ENCODE data around the gene SH3BP2. TPM values are rescaled to one million over a fixed set of nuclear protein-coding genes. Genes with fewer than 3 reads are reported as not detected.

Gene SH3BP2
- total and polyA plus RNA-seq, 10 donors = 42.0 to 295 (median 237) TPM

- H3K36me3 ChIP-seq = peaks cover 0 to 100% (median 67%) of the 10 kb centered on the region in 6 donors
Measured at GRCh38 chr4:2881431-2881830, 88.5 kb downstream of the SH3BP2 start.

GRCh38 chr4:2882341-2882740 is 89.5 kb downstream of the SH3BP2 start:
- no peaks in the 10 kb centered on the region for H3K9me3 ChIP-seq
- no peak overlapping the region for H3K4me3 ChIP-seq
- no peak overlapping the region for H3K27ac ChIP-seq
- TF ChIP-seq POLR2A (IDR thresholded peaks at IDR 0.05) (no peak), POLR2AphosphoS5 (IDR thresholded peaks at IDR 0.05) (no peak), CTCF (IDR thresholded peaks at IDR 0.05 in 8 of 11, conservative IDR thresholded peaks at IDR 0.05 in 3 of 11) (no peak)
- WGBS, 5 donors = 79 to 100% (median 95%) methylated on average over 1 of the region's 1 CpG
- peaks cover 0 to 23% (median 0%) of the 10 kb centered on the region in 6 donors for H3K4me1 ChIP-seq
- DNase-seq = no peak
- peaks cover 0 to 100% (median 66%) of the 10 kb centered on the region in 6 donors for H3K36me3 ChIP-seq
- no peaks in the 10 kb centered on the region for H3K27me3 ChIP-seq (replicated peaks in 1 of 7)
- intact Hi-C loops (cut with DNase I; ENCODE audit: low total_unique reads) = no loop called here

More at GRCh38 chr4:2881431-2881830, 88.5 kb downstream of the SH3BP2 start:
- H3K27ac ChIP-seq = peak overlapping the region in 1 of 8 donors; percentile 11
- no peaks in the 10 kb centered on the region for H3K27me3 ChIP-seq (replicated peaks in 1 of 7)
- intact Hi-C loops (cut with DNase I; ENCODE audit: low total_unique reads) = no loop called here
- TF ChIP-seq POLR2AphosphoS5 (IDR thresholded peaks at IDR 0.05) (no peak), CTCF (IDR thresholded peaks at IDR 0.05 in 8 of 11, conservative IDR thresholded peaks at IDR 0.05 in 3 of 11) (no peak), POLR2A (IDR thresholded peaks at IDR 0.05) (no peak)
- H3K4me1 ChIP-seq = peaks cover 0 to 22% (median 0%) of the 10 kb centered on the region in 6 donors
- WGBS, 5 donors = 78 to 90% (median 86%) methylated on average over 3 of the region's 3 CpGs
- no peak overlapping the region for H3K4me3 ChIP-seq
- H3K9me3 ChIP-seq = no peaks in the 10 kb centered on the region
- no peak for DNase-seq

DNA sequence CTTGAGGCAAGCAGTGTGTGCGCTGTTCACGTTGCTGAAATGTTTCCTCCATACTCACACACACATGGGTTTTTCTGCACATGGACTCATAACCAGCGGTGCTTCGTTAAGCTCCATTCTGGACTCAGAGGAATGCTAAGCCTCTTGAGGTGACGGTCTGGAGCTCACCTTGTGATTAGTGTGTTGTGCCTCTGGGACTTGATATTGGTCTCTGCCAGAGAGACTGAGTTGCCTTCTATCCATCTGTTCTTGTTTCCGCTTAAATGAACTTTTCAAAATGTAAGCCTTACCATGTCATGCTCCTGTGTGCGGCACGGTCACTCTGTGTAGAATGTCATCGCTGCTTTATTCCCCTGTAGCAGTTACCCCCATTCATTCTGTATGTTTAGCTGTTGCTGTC is 93.3 kb downstream of the SH3BP2 start:
- Histone ChIP-seq H3K36me3 (peaks cover 0 to 98% (median 61%) of the 10 kb centered on the region in 6 donors), H3K9me3 (no peaks in the 10 kb centered on the region), H3K4me1 (peaks cover 0 to 36% (median 2%) of the 10 kb centered on the region in 6 donors), H3K4me3 (no peak overlapping the region), H3K27me3 (replicated peaks in 1 of 7) (no peaks in the 10 kb centered on the region), H3K27ac (no peak overlapping the region)
- DNase-seq = no peak
- 95 to 97% (median 96%) methylated on average over 9 of the region's 9 CpGs for WGBS, 5 donors
- TF ChIP-seq POLR2AphosphoS5 (IDR thresholded peaks at IDR 0.05) (no peak), CTCF (IDR thresholded peaks at IDR 0.05 in 8 of 11, conservative IDR thresholded peaks at IDR 0.05 in 3 of 11) (no peak), POLR2A (IDR thresholded peaks at IDR 0.05) (no peak)
- intact Hi-C loops (cut with DNase I; ENCODE audit: low total_unique reads) = no loop called here

DNA sequence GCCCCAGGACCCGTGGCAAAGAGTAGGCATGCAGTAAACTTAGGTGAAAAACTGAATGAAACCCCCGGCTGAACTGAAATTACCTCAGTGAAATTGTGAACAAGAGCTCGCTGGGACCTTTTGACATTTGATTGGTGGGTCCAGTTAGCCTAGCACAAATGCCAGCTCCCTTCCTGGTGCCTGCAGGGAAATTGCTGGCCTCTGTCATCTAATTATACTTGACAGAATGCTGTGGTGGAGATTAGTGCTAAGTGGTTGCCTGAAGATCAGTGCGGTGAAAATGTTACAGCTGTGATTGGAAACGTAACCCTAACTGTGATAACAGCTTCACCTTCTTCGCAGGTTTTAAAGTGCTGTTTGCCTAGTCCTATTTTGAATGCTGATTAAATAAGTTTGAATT is 93.7 kb downstream of the SH3BP2 start:
- Histone ChIP-seq H3K9me3 (no peaks in the 10 kb centered on the region), H3K4me3 (no peak overlapping the region), H3K27me3 (replicated peaks in 1 of 7) (no peaks in the 10 kb centered on the region), H3K36me3 (peaks cover 0 to 98% (median 61%) of the 10 kb centered on the region in 6 donors), H3K4me1 (peaks cover 0 to 40% (median 3%) of the 10 kb centered on the region in 6 donors), H3K27ac (no peak overlapping the region)
- TF ChIP-seq POLR2A (IDR thresholded peaks at IDR 0.05) (no peak), POLR2AphosphoS5 (IDR thresholded peaks at IDR 0.05) (no peak), CTCF (IDR thresholded peaks at IDR 0.05 in 8 of 11, conservative IDR thresholded peaks at IDR 0.05 in 3 of 11) (no peak)
- DNase-seq = no peak
- 77 to 93% (median 84%) methylated on average over 6 of the region's 6 CpGs for WGBS, 5 donors
- intact Hi-C loops (cut with DNase I; ENCODE audit: low total_unique reads) = no loop called here
